HG02571 (cell line): ENCODE measurements around the gene NXPH1.
A peak's percentile ranks its signal among the peaks of the same experiment; 100 is the strongest.

Source experiments
- ATAC-seq: cut with Tn5 transposase; IDR thresholded peaks from one replicate; pipeline ENCODE4 v1.9.1; 2021; ENCODE audit warnings: mild to moderate bottlenecking, moderate library complexity; ENCODE audit not compliant: unreplicated experiment

NXPH1 gene

DNA sequence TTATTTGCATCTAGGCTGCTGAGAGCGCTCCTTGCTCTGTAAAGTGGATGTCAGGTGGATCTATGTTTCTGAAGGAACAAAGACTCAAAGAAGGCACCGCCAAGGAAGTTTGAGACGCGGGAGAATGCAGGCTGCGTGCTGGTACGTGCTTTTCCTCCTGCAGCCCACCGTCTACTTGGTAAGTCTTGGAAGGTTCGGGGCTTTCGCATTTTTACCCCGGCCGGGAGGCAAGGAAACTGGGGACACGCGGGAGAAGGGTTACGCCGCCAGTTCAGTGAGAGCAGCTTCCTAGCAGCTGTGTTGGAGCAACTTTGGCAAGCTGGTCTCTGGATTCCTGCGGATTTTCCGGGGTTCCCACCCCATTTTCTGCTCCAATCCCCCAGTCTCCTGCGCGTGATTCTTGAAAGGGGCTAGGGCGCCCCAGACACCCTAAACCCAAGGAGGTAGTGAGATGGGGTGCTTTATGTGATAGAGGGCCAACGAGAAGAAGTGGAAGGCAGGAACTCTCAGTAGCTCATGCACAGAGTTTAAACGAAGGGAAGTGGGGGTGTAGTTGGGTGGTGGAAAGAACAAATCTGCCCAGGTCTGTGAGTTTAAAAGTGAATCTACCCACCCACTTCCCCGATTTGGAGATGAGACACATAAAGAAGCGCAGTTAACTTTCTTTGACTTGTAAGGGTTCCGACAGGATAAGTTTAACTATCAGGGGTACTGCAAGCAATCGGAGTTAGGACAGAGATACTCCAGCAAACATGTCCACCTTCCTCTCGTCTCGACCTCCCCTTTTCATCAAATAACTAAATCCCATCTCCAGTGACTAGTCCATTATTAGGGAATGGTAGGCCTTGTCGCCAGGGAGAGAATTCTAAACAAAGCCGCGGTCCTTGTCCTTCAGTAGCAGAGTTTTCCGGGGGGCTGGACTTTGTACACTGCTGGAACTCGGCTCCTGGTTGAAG lies 2.5 kb downstream of the NXPH1 start:
- no peak for ATAC-seq

- peak; percentile 81 for ATAC-seq
These were observed 3.6 kb downstream of the NXPH1 start for GRCh38 chr7:8436965-8437364.

DNA sequence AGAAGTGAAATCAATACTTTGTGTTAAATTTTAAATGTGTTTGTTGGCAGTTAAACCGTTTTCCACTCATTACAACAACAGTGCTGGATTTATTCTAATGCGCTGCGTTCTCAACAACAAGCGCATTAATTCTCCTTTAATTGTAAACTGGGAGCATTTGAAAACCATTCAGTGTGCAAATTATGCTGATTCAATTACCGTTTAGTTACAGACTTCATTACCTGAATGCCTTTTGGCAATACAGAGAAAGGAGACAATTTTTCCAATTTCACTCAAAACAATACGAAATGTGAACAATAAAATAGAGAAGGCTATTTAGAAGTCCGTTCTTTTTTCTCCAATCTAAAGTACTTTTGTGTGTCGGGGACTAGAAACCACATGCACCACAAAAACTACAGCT lies 4.2 kb downstream of the NXPH1 start:
- no peak for ATAC-seq

DNA sequence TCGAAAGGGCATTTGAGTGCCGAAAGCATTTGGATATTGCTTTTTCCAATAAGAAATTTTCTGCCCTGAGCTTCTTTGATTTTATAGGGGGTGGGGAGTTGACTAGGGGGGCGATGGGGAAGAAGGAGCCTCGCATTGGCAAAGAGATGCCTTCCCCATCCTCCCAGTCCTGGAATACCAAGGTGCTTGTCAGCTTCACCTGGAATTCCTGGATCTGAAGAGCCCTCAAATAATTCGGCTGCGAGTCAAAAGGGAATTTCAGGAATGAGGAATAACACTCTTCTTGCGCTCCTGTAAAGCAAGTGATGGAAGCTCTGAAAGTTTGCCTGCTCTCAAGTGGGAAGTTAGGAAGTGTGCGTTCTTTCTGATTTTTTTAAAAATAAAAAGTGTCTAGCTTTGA lies 7.3 kb downstream of the NXPH1 start:
- ATAC-seq: no peak

DNA sequence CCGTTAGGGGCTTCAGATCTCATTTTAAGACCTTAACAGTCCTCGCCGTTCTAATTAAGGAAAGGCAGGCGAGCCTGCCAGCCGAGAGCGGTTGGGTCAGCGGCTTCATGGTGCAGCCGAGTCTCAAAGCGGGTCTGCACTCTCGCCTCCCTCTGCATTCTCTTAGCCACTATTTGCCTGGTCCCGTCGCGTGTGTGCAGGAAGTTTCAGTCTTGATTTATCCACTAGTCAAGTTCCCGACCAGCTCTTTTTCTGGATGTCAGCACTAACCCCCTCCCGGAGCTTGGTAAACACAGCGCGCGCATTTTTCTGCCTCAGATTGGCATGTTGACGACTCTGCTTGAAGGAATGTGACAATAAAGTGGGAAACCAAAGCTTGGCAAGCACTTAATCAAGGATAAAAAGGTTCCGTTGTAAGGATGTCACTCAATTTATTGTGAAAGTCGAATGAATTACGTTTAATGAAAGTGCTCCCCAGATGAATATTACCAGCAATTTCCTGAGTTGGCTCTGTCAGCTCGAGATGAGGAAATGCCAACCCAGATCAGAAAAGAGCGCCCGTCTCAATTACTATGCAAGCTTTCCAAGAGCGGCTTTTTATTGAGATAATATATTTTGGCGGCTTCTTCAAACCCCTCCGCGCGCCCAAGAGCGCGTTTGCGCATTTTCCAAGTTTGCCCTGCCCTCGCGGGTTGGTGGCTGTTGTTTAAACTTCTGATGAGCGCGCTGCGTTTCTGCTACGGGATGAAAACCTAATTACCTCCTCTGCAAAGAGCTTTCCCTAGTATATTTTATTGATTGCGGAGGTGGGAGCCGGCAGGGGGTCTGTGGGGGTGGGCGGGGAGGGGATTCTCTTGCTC lies 7.9 kb downstream of the NXPH1 start:
- ATAC-seq: no peak

GRCh38 chr7:8442051-8442813 lies 8.8 kb downstream of the NXPH1 start:
- ATAC-seq: no peak

DNA sequence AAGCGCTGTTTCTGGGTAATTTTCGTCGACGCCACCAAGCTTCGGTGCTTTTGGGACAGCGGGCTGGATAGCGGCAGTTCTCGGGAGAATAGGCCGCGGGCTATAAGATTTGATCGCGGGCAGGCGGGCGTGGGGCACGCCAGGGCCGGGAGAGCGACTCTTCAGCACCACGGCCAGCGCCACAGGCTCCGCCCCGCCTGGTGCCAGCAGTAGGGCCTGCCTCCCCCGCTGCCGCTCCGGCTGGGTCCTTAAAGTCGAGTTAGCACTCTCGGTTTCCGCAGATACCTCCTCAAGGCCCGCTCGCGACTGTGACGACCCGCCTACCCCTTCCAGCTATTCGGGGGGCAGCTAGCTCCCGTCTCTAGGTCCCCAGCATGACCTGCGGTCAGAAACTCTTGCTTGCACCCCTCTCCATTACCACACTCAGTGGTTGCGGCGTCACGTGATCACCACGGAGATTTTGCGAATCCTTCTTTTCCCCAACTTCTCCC lies 9.4 kb downstream of the NXPH1 start:
- no peak for ATAC-seq

GRCh38 chr7:8443576-8444467 lies 10.4 kb downstream of the NXPH1 start:
- no peak for ATAC-seq

GRCh38 chr7:8444468-8444769 lies 11.0 kb downstream of the NXPH1 start:
- ATAC-seq: no peak

- ATAC-seq: no peak
These were observed 20.1 kb downstream of the NXPH1 start for GRCh38 chr7:8453535-8453934.

- no peak for ATAC-seq
These were observed 22.0 kb downstream of the NXPH1 start for GRCh38 chr7:8455426-8455825.

DNA sequence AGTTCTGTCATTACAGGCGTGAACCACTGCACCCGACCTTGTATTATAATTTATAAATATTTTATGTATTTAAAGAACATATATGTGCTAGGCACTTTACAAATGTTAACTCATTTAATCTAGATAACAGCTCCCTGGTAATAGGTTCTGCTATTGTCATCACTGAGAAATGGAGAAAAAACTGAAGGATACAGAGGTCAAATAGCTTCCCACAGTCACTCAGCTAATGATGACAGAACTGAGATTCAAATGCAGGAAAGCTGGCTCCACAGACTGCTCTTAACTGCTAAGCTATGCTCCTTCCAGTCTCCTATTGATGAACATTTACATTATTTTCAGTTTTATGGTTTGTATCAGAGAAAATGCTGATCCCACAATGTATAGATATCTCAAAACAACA lies 28.9 kb downstream of the NXPH1 start:
- ATAC-seq: no peak

DNA sequence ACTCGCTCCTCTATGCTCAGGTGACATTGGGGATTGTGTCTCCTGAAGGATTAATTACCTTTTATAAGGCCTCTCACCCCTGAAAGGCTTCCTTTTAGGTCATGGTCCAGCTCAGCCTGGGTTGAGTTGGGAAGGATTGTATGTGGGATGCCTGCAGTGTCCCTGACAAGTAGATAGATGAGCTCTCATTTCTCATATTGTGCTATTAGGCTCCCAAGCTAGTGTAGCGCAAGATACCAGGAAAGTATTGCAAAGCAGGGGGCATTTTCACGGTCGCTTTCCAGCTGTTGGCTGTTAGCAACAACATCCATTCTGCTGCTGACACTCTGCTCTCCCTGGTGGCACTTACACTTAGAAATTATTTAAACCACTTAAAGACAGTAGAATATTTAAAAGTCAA lies 31.9 kb downstream of the NXPH1 start:
- no peak for ATAC-seq

DNA sequence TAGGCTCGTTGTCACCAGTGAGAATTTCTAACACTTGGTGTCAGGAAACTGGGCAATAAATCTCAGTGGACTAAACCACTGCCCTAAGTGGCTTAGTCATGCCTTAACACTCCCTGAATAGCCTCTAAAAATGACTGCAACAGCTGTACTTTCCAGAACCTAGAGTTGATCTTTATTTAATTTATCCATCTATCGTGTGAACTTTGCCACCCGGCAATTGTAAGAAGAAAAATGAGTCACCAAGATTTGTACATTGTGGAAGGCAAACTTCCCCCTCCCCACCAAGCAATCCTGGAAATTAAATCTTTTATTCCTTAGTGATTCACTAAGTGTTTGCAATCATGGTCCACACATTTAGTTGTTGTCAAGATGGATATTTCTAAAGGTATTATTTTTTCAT lies 47.1 kb downstream of the NXPH1 start:
- no peak for ATAC-seq

GRCh38 chr7:8481096-8481495 lies 47.7 kb downstream of the NXPH1 start:
- ATAC-seq: no peak

DNA sequence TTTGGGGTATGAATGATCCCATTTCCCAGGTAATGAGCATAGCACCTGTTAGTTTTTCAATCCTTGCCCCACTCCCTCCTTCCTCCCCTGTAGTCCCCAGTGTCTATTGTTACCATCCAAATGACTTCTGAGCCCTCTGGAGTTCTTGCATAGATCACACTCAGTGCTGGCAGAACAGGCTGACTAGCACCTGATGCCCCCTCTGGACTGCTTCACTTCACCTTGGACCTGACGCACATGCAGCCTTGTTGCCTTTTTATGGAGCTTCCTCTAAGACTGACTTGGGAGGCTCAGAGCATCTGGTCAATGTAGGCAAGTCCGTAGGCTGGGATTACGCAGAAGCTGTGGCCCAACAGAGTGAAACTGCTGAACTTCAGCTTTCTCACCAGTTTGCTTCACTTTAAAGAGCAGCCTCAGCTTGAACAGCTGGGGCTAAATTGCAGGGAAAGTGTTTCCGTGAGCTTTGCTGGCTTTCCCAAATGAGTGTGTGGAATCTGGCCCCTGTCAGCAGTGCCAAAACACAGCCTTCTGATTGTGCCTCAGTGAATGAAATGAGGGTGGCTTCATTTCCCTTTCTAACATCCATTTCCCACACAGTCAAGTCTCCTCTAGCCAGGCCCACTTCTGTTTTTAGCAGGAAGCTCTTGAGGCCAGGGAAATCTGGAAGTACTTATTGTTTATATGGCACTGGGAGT lies 48.5 kb downstream of the NXPH1 start:
- no peak for ATAC-seq

- no peak for ATAC-seq
These were observed 57.1 kb downstream of the NXPH1 start for GRCh38 chr7:8490391-8491045.

GRCh38 chr7:8491106-8491505 lies 57.7 kb downstream of the NXPH1 start:
- no peak for ATAC-seq
